H9 (cell line): ENCODE results near the gene SEPTIN2. TPM values are rescaled to one million over a fixed set of nuclear protein-coding genes. Genes with fewer than 3 reads are reported as not detected.
A peak's percentile ranks its signal among the peaks of the same experiment; 100 is the strongest.

Source experiments
- DNase-seq: peaks from one replicate; pipeline ENCODE4 v3.0.0-alpha.2; 2017
- H2AFZ ChIP-seq: one replicate; pipeline ENCODE4 v1.6.1; 2013; ENCODE audit warnings: mild to moderate bottlenecking, low read length, control low read depth, moderate library complexity
- H2AK5ac ChIP-seq: 2 replicates; pipeline ENCODE4 v1.6.1; 2013; ENCODE audit warnings: low read length, control low read depth, mixed read lengths; ENCODE audit not compliant: insufficient read length
- H2BK120ac ChIP-seq: one replicate; pipeline ENCODE4 v1.6.1; 2013; ENCODE audit warnings: low read depth, mild to moderate bottlenecking, low read length, control low read depth, inconsistent platforms; ENCODE audit not compliant: poor library complexity, severe bottlenecking
- H2BK12ac ChIP-seq: 2 replicates; pipeline ENCODE4 v1.6.1; 2013; ENCODE audit warnings: low read length, control low read depth, mixed read lengths, low read depth; ENCODE audit not compliant: insufficient read length
- H2BK15ac ChIP-seq: 2 replicates; pipeline ENCODE4 v1.6.1; 2013; ENCODE audit warnings: low read depth, low read length, control low read depth
- H2BK20ac ChIP-seq: one replicate; pipeline ENCODE4 v1.6.1; 2013; ENCODE audit warnings: low read depth, mild to moderate bottlenecking, low read length, control low read depth, inconsistent platforms; ENCODE audit not compliant: poor library complexity, severe bottlenecking
- H2BK5ac ChIP-seq: 2 replicates; pipeline ENCODE4 v1.6.1; 2013; ENCODE audit warnings: low read length, control low read depth, mixed read lengths; ENCODE audit not compliant: insufficient read length
- H3K14ac ChIP-seq: 2 replicates; pipeline ENCODE4 v1.6.1; 2013; ENCODE audit warnings: low read length, control low read depth; ENCODE audit not compliant: insufficient read depth
- H3K18ac ChIP-seq: 2 replicates; pipeline ENCODE4 v1.6.1; 2013; ENCODE audit warnings: low read depth, mild to moderate bottlenecking, mixed read lengths, low read length, control low read depth; ENCODE audit not compliant: insufficient read length
- H3K23ac ChIP-seq: 2 replicates; pipeline ENCODE4 v1.6.1; 2013; ENCODE audit warnings: low read length, control low read depth, mixed read lengths, low read depth; ENCODE audit not compliant: insufficient read length
- H3K23me2 ChIP-seq: 2 replicates; pipeline ENCODE4 v1.6.1; 2013; ENCODE audit warnings: low read depth, mild to moderate bottlenecking, mixed read lengths, low read length, control low read depth; ENCODE audit not compliant: insufficient read length, poor library complexity, severe bottlenecking
- H3K27ac ChIP-seq: 2 replicates; pipeline ENCODE4 v1.5.1; 2013; ENCODE audit warnings: low read length, control low read depth, mixed read lengths, low read depth; ENCODE audit not compliant: insufficient read length
- H3K27me3 ChIP-seq: 2 replicates; pipeline ENCODE4 v1.6.1; 2013; ENCODE audit warnings: low read length, control low read depth, inconsistent platforms; ENCODE audit not compliant: insufficient read depth
- H3K4ac ChIP-seq: 2 replicates; pipeline ENCODE4 v1.6.1; 2013; ENCODE audit warnings: low read depth, mild to moderate bottlenecking, control low read depth, inconsistent platforms, low read length, moderate library complexity
- H3K4me1 ChIP-seq: 2 replicates; pipeline ENCODE4 v1.6.1; 2013; ENCODE audit warnings: low read length, control low read depth, inconsistent platforms; ENCODE audit not compliant: insufficient read depth
- H3K4me2 ChIP-seq: 2 replicates; pipeline ENCODE4 v1.6.1; 2013; ENCODE audit warnings: low read length, control low read depth, mixed read lengths; ENCODE audit not compliant: insufficient read length, insufficient read depth
- H3K56ac ChIP-seq: 2 replicates; pipeline ENCODE4 v1.6.1; 2013; ENCODE audit warnings: low read depth, mild to moderate bottlenecking, mixed read lengths, low read length, control low read depth; ENCODE audit not compliant: insufficient read length
- H3K79me1 ChIP-seq: 2 replicates; pipeline ENCODE4 v1.6.1; 2013; ENCODE audit warnings: low read depth, mild to moderate bottlenecking, moderate library complexity, low read length, control low read depth, inconsistent platforms; ENCODE audit not compliant: insufficient read depth, poor library complexity, severe bottlenecking
- H3K79me2 ChIP-seq: 2 replicates; pipeline ENCODE4 v1.6.1; 2013; ENCODE audit warnings: low read length, control low read depth, inconsistent platforms; ENCODE audit not compliant: insufficient read depth
- H3K9ac ChIP-seq: 2 replicates; pipeline ENCODE4 v1.6.1; 2013; ENCODE audit warnings: low read length, control low read depth, mixed read lengths; ENCODE audit not compliant: insufficient read length; ENCODE audit errors: extremely low read depth
- H3K9me3 ChIP-seq: one replicate; pipeline ENCODE4 v1.6.1; 2013; ENCODE audit warnings: low read depth, low read length, inconsistent platforms; ENCODE audit not compliant: control insufficient read depth
- H3T11ph ChIP-seq: one replicate; pipeline ENCODE4 v1.6.1; 2013; ENCODE audit warnings: mild to moderate bottlenecking, low read length, control low read depth, inconsistent platforms
- H4K20me1 ChIP-seq: one replicate; pipeline ENCODE4 v1.6.1; 2013; ENCODE audit not compliant: control insufficient read depth, insufficient read length, insufficient read depth
- H4K5ac ChIP-seq: 2 replicates; pipeline ENCODE4 v1.6.1; 2013; ENCODE audit warnings: low read depth, mild to moderate bottlenecking, mixed read lengths, low read length, control low read depth; ENCODE audit not compliant: insufficient read length
- H4K8ac ChIP-seq: replicated peaks from 2 replicates; pipeline ENCODE4 v1.6.1; 2013; ENCODE audit warnings: low read length, control low read depth, mixed read lengths, low read depth; ENCODE audit not compliant: insufficient read length
- H4K91ac ChIP-seq: 2 replicates; pipeline ENCODE4 v1.6.1; 2013; ENCODE audit warnings: low read depth, mild to moderate bottlenecking, moderate library complexity, mixed read lengths, low read length, control low read depth; ENCODE audit not compliant: insufficient read length
- H3K27ac Mint-ChIP-seq, 3 experiments: 2 replicates in 2 of 3; 3 replicates in 1 of 3; pipeline ENCODE4 v1.8.0; 2020 to 2021; ENCODE audit warnings: mixed read lengths in 3 of 3, mild to moderate bottlenecking in 1 of 3, moderate library complexity in 1 of 3
- H3K27me3 Mint-ChIP-seq: 2 replicates; pipeline ENCODE4 v1.8.0; 2021; ENCODE audit warnings: low read depth, mild to moderate bottlenecking, moderate library complexity, mixed read lengths
- H3K36me3 Mint-ChIP-seq, 3 experiments: 2 replicates in 2 of 3; 3 replicates in 1 of 3; pipeline ENCODE4 v1.8.0; 2020 to 2021; ENCODE audit warnings: low read depth in 3 of 3, mixed read lengths in 3 of 3; ENCODE audit not compliant: insufficient read depth in 1 of 3
- H3K4me1 Mint-ChIP-seq, 2 experiments: 2 replicates each; pipeline ENCODE4 v1.8.0; 2020; ENCODE audit warnings: mixed read lengths in 2 of 2
- H3K4me3 Mint-ChIP-seq, 2 experiments: 2 replicates in 1 of 2; 3 replicates in 1 of 2; pipeline ENCODE4 v1.8.0; 2020 to 2021; ENCODE audit warnings: mild to moderate bottlenecking in 2 of 2, mixed read lengths in 2 of 2, moderate library complexity in 1 of 2
- H3K9me3 Mint-ChIP-seq, 2 experiments: 2 replicates in 1 of 2; 3 replicates in 1 of 2; pipeline ENCODE4 v1.8.0; 2020; ENCODE audit warnings: mild to moderate bottlenecking in 2 of 2, mixed read lengths in 2 of 2, moderate library complexity in 1 of 2
- CTCF ChIP-seq: fragments of 200-600 bp; sonication (generic); conservative IDR thresholded peaks from 3 replicates; pipeline ENCODE4 v1.8.0; 2021; ENCODE audit warnings: antibody characterized with exemption, mild to moderate bottlenecking
- WGBS: extraction: QIAGEN DNeasy Blood & Tissue Kit; methylation state at CpG from one replicate; pipeline ENCODE4 v1.1.7; 2013; ENCODE audit warnings: missing lambda C conversion rate, low lambda C conversion rate, mixed read lengths; ENCODE audit not compliant: insufficient read length; ENCODE audit errors: extremely low coverage; 5-methylcytosine and 5-hydroxymethylcytosine counted together
- total RNA-seq: library from RNA; stranded (reverse); gene quantifications from 2 replicates; pipeline ENCODE4 v1.2.1, GENCODE V29; 2021

The SEPTIN2 gene
- total RNA-seq, 1 experiment from 2014 or later, result 385 TPM

- H3K9ac ChIP-seq, result no peak overlapping the region
- H3K23me2 ChIP-seq, result peaks cover 4% of the 10 kb centered on the region
- Mint-ChIP-seq H3K27ac (peak overlapping the region in 1 of 3 experiments; percentile 71; a peak in 2 of 7 replicates), H3K4me3 (no peak overlapping the region), H3K27me3 (no peaks in the 10 kb centered on the region), H3K9me3 (no peaks in the 10 kb centered on the region), H3K36me3 (peaks cover 0 to 4% (median 2%) of the 10 kb centered on the region in 3 experiments; a peak in 3 of 7 replicates), H3K4me1 (peaks cover 45 to 49% of the 10 kb centered on the region in 2 experiments)
- no peak overlapping the region for H2BK12ac ChIP-seq
- H3K23ac ChIP-seq, result no peak overlapping the region
- no peak overlapping the region for H2BK20ac ChIP-seq
- no peak overlapping the region for H3K27ac ChIP-seq
- no peak for DNase-seq
- no peak overlapping the region for H2AK5ac ChIP-seq
- H3K9me3 ChIP-seq, result no peaks in the 10 kb centered on the region
- H3K4ac ChIP-seq, result no peak overlapping the region
- no peak overlapping the region for H2AFZ ChIP-seq
- no peak overlapping the region for H2BK5ac ChIP-seq
- no peak overlapping the region for H4K91ac ChIP-seq
- no peaks in the 10 kb centered on the region for H4K20me1 ChIP-seq
- no peak for TF ChIP-seq CTCF
- no peak overlapping the region for H4K8ac ChIP-seq
- H3K18ac ChIP-seq, result no peak overlapping the region
- peaks cover 5% of the 10 kb centered on the region for H3K79me1 ChIP-seq
- H3K79me2 ChIP-seq, result peaks cover 7% of the 10 kb centered on the region; the same call in 1 of the 2 replicates
- H3K56ac ChIP-seq, result no peak overlapping the region
- H3K4me2 ChIP-seq, result no peak overlapping the region
- peaks cover 2% of the 10 kb centered on the region; the same call in 1 of the 2 replicates for H3K4me1 ChIP-seq
- no CpG with 5 or more reads among the region's 7 CpGs for WGBS
- H3K27me3 ChIP-seq, result no peaks in the 10 kb centered on the region
- no peak overlapping the region for H2BK120ac ChIP-seq
- H4K5ac ChIP-seq, result no peak overlapping the region
- H3T11ph ChIP-seq, result no peak overlapping the region
- H2BK15ac ChIP-seq, result no peak overlapping the region
- no peak overlapping the region for H3K14ac ChIP-seq
These were observed 43.8 kb downstream of the SEPTIN2 start for GRCh38 chr2:241359481-241360045.
